GM03348 (cell line): ENCODE measurements around the gene NOL8.

Experiments used
- DNase-seq: peaks from one replicate; pipeline ENCODE4 v3.0.0; 2012; ENCODE audit warnings: low spot score

The NOL8 gene

GRCh38 chr9:92312887-92313623, 12.1 kb downstream of the NOL8 start:
- DNase-seq, result no peak

- no peak for DNase-seq
Measured at GRCh38 chr9:92310562-92310961, 14.6 kb downstream of the NOL8 start.

GRCh38 chr9:92308893-92309292, 16.3 kb downstream of the NOL8 start:
- DNase-seq, result no peak

- no peak for DNase-seq
Measured at GRCh38 chr9:92300936-92301335, 24.2 kb downstream of the NOL8 start.

GRCh38 chr9:92299116-92299515, 26.0 kb downstream of the NOL8 start:
- DNase-seq, result no peak

- no peak for DNase-seq
Measured at GRCh38 chr9:92298036-92298435, 27.1 kb downstream of the NOL8 start.

GRCh38 chr9:92297611-92298010, 27.5 kb downstream of the NOL8 start:
- DNase-seq, result no peak

GRCh38 chr9:92295827-92296258, 29.3 kb downstream of the NOL8 start:
- DNase-seq, result no peak

- no peak for DNase-seq
Measured at GRCh38 chr9:92295240-92295790, 29.8 kb downstream of the NOL8 start.

- DNase-seq, result peak; percentile 22
Measured at GRCh38 chr9:92294297-92294676, 30.9 kb downstream of the NOL8 start.

- peak; percentile 100 for DNase-seq
Measured at GRCh38 chr9:92293452-92294296, 31.5 kb downstream of the NOL8 start, which contains the start of gene IARS1. IARS1 (minus strand) TSS chr9:92293697; CDS start chr9:92289419, 4,278 bp downstream.

GRCh38 chr9:92293075-92293354, 32.1 kb downstream of the NOL8 start:
- no peak for DNase-seq

GRCh38 chr9:92292338-92293074, 32.6 kb downstream of the NOL8 start:
- peak; percentile 24 for DNase-seq

GRCh38 chr9:92291577-92291976, 33.6 kb downstream of the NOL8 start:
- no peak for DNase-seq

GRCh38 chr9:92290785-92291429, 34.2 kb downstream of the NOL8 start:
- DNase-seq, result no peak

- peak; percentile 22 for DNase-seq
Measured at GRCh38 chr9:92289708-92290390, 35.3 kb downstream of the NOL8 start.

GRCh38 chr9:92279302-92279701, 45.8 kb downstream of the NOL8 start:
- DNase-seq, result no peak

GRCh38 chr9:92278110-92278509, 47.0 kb downstream of the NOL8 start:
- peak; percentile 62 for DNase-seq

- no peak for DNase-seq
Measured at GRCh38 chr9:92276331-92277032, 48.7 kb downstream of the NOL8 start.

- DNase-seq, result no peak
Measured at GRCh38 chr9:92275541-92275940, 49.6 kb downstream of the NOL8 start.

- no peak for DNase-seq
Measured at GRCh38 chr9:92270511-92270910, 54.6 kb downstream of the NOL8 start.
